GM19372 (cell line): Measurements from ENCODE around the gene KREMEN1.

Experiments used
- ATAC-seq: cut with Tn5 transposase; IDR thresholded peaks from one replicate; pipeline ENCODE4 v1.9.1; 2021; ENCODE audit warnings: mild to moderate bottlenecking, low read depth, moderate library complexity; ENCODE audit not compliant: unreplicated experiment

The KREMEN1 gene

DNA sequence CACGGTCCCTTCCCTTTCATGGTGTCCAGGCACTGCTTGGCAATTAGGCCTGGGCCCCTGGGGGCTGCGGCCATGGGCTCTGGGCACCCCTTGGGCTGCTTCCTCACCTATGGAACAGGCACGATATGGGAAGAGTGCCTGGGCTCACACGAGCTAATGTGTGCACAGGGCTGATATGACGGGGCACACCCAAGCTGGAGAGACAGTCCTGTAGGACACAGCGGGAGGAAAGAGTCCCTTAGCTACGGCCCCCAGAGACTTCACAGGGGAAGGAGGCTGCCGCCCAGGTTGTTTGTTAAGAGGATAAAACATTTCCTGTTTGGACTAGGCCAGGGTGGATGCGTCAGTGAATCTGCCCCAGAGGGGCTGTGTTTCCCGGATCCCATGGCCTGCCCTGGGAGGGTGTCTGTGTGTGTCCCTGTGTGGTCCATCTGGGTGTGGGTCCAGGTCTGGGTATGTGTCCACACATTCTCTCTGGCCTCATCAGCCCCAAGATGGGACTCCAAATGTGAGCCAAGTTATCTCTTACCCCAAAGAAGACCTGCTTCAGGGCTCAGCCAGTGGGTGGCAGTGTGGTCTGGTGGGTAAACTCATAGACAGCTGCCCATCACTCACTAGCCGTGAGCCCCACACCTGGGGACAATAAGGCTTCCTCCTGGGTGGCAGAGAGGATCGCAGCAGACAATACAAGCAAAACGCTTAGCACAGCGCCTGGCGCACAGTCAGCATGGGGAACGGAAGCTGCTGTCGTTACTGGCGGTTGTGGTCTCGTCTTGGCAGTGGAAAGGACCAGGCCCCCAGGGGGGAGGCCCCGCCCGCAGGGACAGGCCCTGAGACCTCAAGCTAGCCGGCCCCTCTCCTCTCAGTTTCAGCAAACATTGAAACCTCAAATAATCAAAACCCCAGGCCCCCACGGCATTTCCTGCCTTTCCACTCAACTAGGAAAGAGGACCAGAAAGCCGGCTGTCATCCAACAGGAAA lies 129.7 kb downstream of the KREMEN1 start:
- peak; percentile 66 for ATAC-seq

- ATAC-seq, result no peak
Observed at GRCh38 chr22:29203488-29204454, 130.9 kb downstream of the KREMEN1 start.

- no peak for ATAC-seq
Observed at GRCh38 chr22:29204455-29205183, 131.8 kb downstream of the KREMEN1 start.

DNA sequence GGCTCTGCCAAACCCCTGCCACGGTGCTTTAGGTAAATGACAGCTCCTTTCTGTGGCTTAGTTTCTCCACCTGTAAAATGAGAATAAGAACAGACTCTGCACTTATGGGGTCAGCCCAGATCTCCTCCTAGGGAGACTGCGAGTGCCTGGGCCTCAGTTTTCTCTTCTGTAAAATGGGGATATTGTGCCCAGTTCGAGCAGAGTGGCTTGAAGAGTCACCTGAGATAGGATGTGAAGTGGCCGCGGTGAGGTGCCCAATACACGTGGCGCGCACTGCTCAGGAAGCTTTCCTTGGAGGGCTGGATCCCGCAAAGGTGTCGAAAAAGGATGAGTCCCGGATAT lies 132.4 kb downstream of the KREMEN1 start:
- ATAC-seq, result no peak

DNA sequence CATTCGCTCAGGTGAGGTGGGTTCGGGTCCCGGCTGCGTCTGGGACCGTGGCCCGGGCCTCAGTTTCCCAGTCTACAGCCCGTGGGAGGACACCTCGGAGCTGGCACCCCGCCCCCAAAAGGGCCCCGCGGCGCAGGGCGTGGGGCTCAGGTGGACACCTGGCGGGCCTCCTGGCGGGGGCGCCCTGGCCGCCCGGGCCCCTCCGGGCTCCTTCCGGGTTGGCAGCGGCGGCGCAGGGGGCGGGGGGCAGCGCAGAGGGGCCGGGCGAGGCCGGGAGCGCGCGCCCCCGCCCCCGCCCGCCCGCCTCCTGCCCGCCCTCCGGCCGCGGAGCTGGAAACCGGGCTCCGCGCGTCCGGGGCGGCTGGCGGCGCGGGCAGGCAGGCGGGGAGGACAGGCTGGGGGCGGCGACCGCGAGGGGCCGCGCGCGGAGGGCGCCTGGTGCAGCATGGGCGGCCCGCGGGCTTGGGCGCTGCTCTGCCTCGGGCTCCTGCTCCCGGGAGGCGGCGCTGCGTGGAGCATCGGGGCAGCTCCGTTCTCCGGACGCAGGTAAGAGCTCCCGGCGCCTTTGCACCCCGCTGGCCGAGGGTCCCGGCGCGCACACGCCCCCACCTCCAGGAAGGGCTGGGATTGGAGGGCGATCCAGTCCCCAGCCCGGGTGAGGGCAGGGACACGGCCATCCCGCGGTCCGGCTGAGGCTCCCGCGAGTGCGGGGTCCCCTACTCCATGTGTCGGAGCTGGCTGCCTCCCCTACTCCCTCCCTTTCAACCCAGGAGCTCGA lies 132.9 kb downstream of the KREMEN1 start, which contains the start of gene EMID1:
Gene EMID1, plus strand, starts transcription at position 303 of the 778 bp plus-strand sequence. Its CDS starts 143 bp downstream, at position 446.
- ATAC-seq, result no peak

GRCh38 chr22:29206372-29207242 lies 133.8 kb downstream of the KREMEN1 start:
- no peak for ATAC-seq

- ATAC-seq, result no peak
Observed at GRCh38 chr22:29207243-29207550, 134.4 kb downstream of the KREMEN1 start.

DNA sequence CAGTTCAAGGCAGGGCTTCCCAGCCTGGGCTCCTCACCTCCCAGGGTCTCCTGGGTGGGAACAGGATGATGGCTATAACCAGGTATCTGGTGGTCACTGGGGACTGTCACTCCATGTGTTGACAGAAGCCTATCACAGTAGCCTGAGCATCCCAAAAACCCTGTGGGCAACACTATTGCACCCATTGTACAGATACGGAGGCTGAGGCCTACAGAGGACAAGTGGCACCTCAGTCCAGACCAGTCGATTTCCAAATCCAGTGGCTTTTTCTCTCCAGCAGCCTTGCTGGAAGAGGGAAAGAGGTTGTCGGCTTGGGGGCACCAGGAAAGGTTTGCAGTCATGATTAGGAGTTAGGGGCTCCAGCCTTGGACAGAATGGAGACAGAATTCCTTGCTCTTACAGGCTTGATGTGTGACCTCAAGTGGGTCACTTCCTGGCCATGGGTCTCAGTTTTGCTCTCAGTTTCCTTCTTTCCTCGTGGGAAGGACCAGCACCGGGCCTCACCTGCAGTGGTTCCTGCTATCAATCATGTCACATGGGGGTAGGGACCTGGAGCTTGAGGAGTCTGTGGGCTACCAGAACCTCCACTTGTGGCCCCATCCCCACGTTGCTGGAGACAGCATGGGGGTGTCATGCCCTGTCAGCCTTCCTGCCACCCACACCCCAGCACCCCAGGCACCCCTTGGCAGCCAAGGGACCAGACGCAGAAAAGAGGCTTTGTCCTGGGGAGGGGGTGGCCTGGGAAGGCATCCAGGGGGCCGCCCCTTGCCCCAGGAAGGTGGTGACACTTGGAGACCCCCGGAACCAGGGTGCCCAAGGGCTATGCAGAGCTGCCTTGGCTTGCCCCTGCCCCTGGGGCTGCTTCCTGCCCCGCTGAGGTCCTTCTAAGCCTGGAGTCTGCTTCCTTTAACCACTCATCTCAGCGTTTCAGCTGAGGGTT lies 135.0 kb downstream of the KREMEN1 start:
- no peak for ATAC-seq

DNA sequence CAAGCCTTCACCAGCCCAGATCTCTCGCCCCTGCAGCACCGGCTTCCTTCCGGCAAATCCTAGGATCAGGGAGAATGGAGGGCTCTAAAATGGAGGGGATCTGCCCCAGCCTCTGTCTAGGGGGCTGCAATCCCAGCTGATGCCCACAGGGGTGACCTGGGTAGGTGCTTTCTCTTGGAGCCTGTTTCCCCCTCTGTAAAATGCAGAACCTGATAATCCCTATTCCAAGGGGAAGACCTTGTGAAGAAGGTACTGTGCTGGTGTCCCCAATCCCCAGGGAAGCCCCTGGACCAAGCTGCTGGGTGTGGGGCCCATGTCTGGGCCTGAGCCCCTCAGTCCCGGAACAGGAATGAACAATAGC lies 135.6 kb downstream of the KREMEN1 start:
- ATAC-seq, result no peak

- ATAC-seq, result no peak
Observed at GRCh38 chr22:29208879-29209623, 136.2 kb downstream of the KREMEN1 start.

DNA sequence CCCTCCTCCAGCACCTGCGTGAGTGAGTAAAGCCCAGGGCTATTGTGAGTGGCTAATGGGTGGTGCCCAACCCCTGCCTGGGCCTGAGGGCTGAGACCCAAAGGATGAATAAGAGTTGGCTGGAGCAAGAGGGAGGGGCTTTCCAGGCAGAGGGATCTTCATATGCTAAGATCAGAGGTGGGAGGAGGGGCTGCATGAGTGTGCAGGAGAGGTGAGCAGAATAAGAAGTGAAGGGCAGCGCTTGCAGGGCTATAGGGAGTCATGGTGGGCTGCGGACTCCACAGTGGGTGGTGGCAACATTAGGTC lies 136.7 kb downstream of the KREMEN1 start:
- no peak for ATAC-seq

- no peak for ATAC-seq
Observed at GRCh38 chr22:29211066-29211465, 138.2 kb downstream of the KREMEN1 start.

- ATAC-seq, result no peak
Observed at GRCh38 chr22:29211466-29211865, 138.6 kb downstream of the KREMEN1 start.

DNA sequence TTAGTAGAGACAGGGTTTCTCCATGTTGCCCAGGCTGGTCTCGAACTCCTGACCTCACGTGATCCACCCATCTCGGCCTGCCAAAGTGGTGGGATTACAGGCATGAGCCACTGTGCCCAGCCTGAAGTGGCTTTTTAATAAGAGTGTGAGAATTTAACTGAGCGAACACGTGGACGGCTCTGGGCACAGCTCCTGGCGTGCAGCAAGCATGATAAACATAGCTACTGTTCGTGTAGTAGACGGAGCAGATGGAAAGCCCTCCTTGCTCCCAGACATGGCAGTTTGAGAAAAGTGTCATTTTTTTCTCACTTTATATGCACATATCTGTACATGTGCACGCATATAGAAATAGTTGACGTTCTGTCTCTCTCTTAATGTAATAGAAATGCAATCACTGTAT lies 139.9 kb downstream of the KREMEN1 start:
- no peak for ATAC-seq

DNA sequence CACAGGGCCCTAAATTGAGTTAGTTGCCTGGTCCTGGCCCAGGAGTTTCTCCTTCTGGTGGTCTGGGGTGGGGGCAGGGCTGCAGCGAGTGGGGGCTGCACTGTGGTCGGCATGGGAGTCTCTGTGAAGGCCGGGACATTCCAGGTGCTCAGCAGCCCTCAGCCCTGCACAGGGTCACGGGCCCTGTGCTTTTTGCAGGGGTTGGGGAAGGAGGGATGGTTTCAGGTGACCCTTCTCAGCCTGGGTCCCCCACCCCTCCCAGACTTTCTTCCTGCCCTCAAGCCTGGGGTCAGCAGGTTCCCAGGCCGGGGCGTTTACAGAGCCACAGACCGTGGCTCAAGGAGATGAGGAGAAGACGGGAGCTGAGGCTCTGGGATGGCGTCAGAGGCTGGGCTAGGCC lies 140.7 kb downstream of the KREMEN1 start:
- ATAC-seq, result no peak

DNA sequence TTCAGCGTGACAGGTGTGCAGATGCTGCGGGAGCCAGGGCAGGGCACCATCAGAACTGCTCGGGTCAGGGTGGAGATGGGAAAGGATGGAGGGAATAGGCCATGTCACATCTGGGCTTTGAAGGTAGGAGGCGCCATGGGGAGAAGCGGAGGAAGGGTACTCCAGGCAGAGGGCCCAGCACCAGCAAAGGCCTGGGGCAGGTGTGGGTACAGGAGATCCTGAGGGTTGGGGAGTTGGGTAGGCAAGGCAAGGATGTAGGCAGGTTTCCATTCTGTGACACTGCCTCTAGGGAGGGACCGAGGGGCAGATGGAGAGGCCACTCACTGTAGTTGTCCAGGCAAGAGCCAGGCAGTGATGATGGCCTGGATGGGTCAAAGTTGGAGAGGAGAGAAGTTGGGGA lies 141.4 kb downstream of the KREMEN1 start:
- ATAC-seq, result no peak
